Transverse colon (tissue), 4 donors: ENCODE results near the gene TTLL12. TPM values are rescaled to one million over a fixed set of nuclear protein-coding genes. Genes with fewer than 3 reads are reported as not detected.

Experiments
- DNase-seq: peaks from one replicate; pipeline ENCODE4 v3.0.0-alpha.2; 2019
- H3K27ac ChIP-seq, 4 donors: fragments of 200-600 bp; sonication (generic); 2 replicates each; pipeline ENCODE4 v1.5.1; 2016 to 2018; ENCODE audit warnings: inconsistent platforms in 4 of 4
- H3K27me3 ChIP-seq: fragments of 200-600 bp; sonication (generic); 2 replicates; pipeline ENCODE4 v1.5.1; 2017; ENCODE audit warnings: inconsistent platforms
- H3K36me3 ChIP-seq, 4 donors: fragments of 200-600 bp; sonication (generic); 2 replicates each; pipeline ENCODE4 v1.5.1; 2017 to 2019; ENCODE audit warnings: inconsistent platforms in 4 of 4
- H3K4me1 ChIP-seq, 4 donors: fragments of 200-600 bp; sonication (generic); 2 replicates each; pipeline ENCODE4 v1.5.1; 2017 to 2020; ENCODE audit warnings: inconsistent platforms in 4 of 4
- H3K4me3 ChIP-seq, 4 donors: fragments of 200-600 bp; sonication (generic); 1 replicate in 1 of 4; 2 replicates in 3 of 4; pipeline versions ENCODE4 v1.5.1 to v1.6.1; 2017 to 2019; ENCODE audit warnings: inconsistent platforms in 4 of 4
- H3K9me3 ChIP-seq, 2 donors: fragments of 200-600 bp; sonication (generic); 2 replicates each; pipeline ENCODE4 v1.5.1; 2017 to 2019; ENCODE audit warnings: inconsistent platforms in 2 of 2
- CTCF ChIP-seq, 5 experiments: fragments of 200-600 bp in 3 of 5; fragments of 450-650 bp in 2 of 5; sonication (generic) in 3 of 5; IDR thresholded peaks; 1 replicate in 2 of 5; 2 replicates in 3 of 5; pipeline ENCODE4 v1.5.1; 2016 to 2017; ENCODE audit warnings: antibody characterized with exemption in 5 of 5, inconsistent platforms in 3 of 5, mild to moderate bottlenecking in 2 of 5, moderate library complexity in 1 of 5
- EP300 ChIP-seq: sonication (generic); formaldehyde crosslinking; IDR thresholded peaks from one replicate; pipeline ENCODE4 v1.6.1; 2017; ENCODE audit warnings: antibody characterized with exemption, low read depth
- POLR2A ChIP-seq: fragments of 450-650 bp; IDR thresholded peaks from one replicate; pipeline ENCODE4 v1.6.1; 2016; ENCODE audit warnings: antibody characterized with exemption, mild to moderate bottlenecking, moderate library complexity
- POLR2AphosphoS5 ChIP-seq, 3 donors: sonication (generic); formaldehyde crosslinking; IDR thresholded peaks; one replicate each; pipeline ENCODE4 v1.6.1; 2016; ENCODE audit warnings: antibody characterized with exemption in 3 of 3
- WGBS, 2 donors: methylation state at CpG; one replicate each; pipeline ENCODE4 v1.1.5; 2018; ENCODE audit warnings: low coverage in 1 of 2; 5-methylcytosine and 5-hydroxymethylcytosine counted together
- in situ Hi-C, 4 donors: fragments of 200-750 bp; cut with MboI; loops; one replicate each; pipeline versions ENCODE4 v1.15.0 to v1.15.1; 2017; ENCODE audit warnings: low sequenced_read_pairs in 3 of 4, low pct_ligation_motif_present in 1 of 4, low pct_unique_long_range_greater_than_20kb in 1 of 4
- intact Hi-C: fragments of 100-400 bp; cut with DNase I; formaldehyde crosslinking; loops from one replicate; pipeline ENCODE4 v1.15.1; 2023; ENCODE audit warnings: low total_unique reads
- total RNA-seq, 4 donors: library from RNA; depleted of rRNA; stranded (reverse); fragments of >200 nt; gene quantifications; one replicate each; pipeline ENCODE4 v1.1.0, GENCODE V29; 2016

Gene TTLL12
- total RNA-seq, 4 donors from 2014 or later: 88.1 to 171 (median 161) TPM

- Histone ChIP-seq H3K4me1 (no peaks in the 10 kb centered on the region), H3K9me3 (no peaks in the 10 kb centered on the region), H3K27ac (no peak overlapping the region), H3K36me3 (no peaks in the 10 kb centered on the region), H3K27me3 (no peaks in the 10 kb centered on the region), H3K4me3 (no peak overlapping the region)
- in situ Hi-C loops (no loop called here), intact Hi-C loops (loop anchor here (5.0 kb wide), 1 partner anchor 276 kb away; no protein-coding TSS in a partner anchor)
- 55% methylated on average over 23 of the region's 23 CpGs; no CpG with 5 or more reads in 1 of the 2 donors for WGBS, 2 donors
- no peak for TF ChIP-seq POLR2AphosphoS5 (IDR thresholded peaks at IDR 0.05)
- DNase-seq: no peak
Observed at GRCh38 chr22:43206509-43207161, 19.7 kb upstream of the TTLL12 start.

- H3K4me3 ChIP-seq: no peak overlapping the region
- 55 to 88% methylated on average over 2 to 5 of the region's 5 CpGs for WGBS, 2 donors
- H3K27ac ChIP-seq: no peak overlapping the region
- DNase-seq: no peak
- TF ChIP-seq CTCF (IDR thresholded peaks at IDR 0.05): no peak
- no peak for TF ChIP-seq EP300
- no peak for TF ChIP-seq POLR2AphosphoS5 (IDR thresholded peaks at IDR 0.05)
- TF ChIP-seq POLR2A: no peak
- H3K36me3 ChIP-seq: no peaks in the 10 kb centered on the region
- intact Hi-C loops (loop anchor here (5.0 kb wide), 1 partner anchor 276 kb away; no protein-coding TSS in a partner anchor), in situ Hi-C loops (no loop called here)
- no peaks in the 10 kb centered on the region for H3K9me3 ChIP-seq
- no peaks in the 10 kb centered on the region for H3K27me3 ChIP-seq
- no peaks in the 10 kb centered on the region for H3K4me1 ChIP-seq
Observed at GRCh38 chr22:43205748-43206508, 19.0 kb upstream of the TTLL12 start.

- Histone ChIP-seq H3K4me3 (no peak overlapping the region), H3K4me1 (no peaks in the 10 kb centered on the region), H3K9me3 (no peaks in the 10 kb centered on the region), H3K27ac (no peak overlapping the region), H3K27me3 (no peaks in the 10 kb centered on the region), H3K36me3 (no peaks in the 10 kb centered on the region)
- in situ Hi-C loops: no loop called here
- WGBS, 2 donors: 71% methylated on average over 9 of the region's 9 CpGs; no CpG with 5 or more reads in 1 of the 2 donors
- no peak for TF ChIP-seq CTCF (IDR thresholded peaks at IDR 0.05)
- no peak for TF ChIP-seq POLR2A
- TF ChIP-seq EP300: no peak
- no peak for TF ChIP-seq POLR2AphosphoS5 (IDR thresholded peaks at IDR 0.05)
- DNase-seq: no peak
- intact Hi-C loops: loop anchor here (5.0 kb wide), 1 partner anchor 277 kb away; no protein-coding TSS in a partner anchor
Observed at GRCh38 chr22:43205261-43205691, 18.3 kb upstream of the TTLL12 start.

- in situ Hi-C loops (no loop called here), intact Hi-C loops (no loop called here)
- Histone ChIP-seq H3K9me3 (no peaks in the 10 kb centered on the region), H3K27me3 (no peaks in the 10 kb centered on the region), H3K36me3 (no peaks in the 10 kb centered on the region), H3K4me3 (no peak overlapping the region), H3K27ac (no peak overlapping the region), H3K4me1 (no peaks in the 10 kb centered on the region)
- TF ChIP-seq POLR2A (no peak), CTCF (IDR thresholded peaks at IDR 0.05) (no peak), POLR2AphosphoS5 (IDR thresholded peaks at IDR 0.05) (no peak), EP300 (no peak)
- no peak for DNase-seq
- 82% methylated on average over 20 of the region's 20 CpGs; no CpG with 5 or more reads in 1 of the 2 donors for WGBS, 2 donors
Observed at GRCh38 chr22:43203471-43203981, 16.6 kb upstream of the TTLL12 start.
